Testis (tissue), 3 donors: ENCODE results near the gene CTBP2. TPM values are rescaled to one million over a fixed set of nuclear protein-coding genes. Genes with fewer than 3 reads are reported as not detected.
A peak's percentile ranks its signal among the peaks of the same experiment; 100 is the strongest.

Experiments used
- DNase-seq: peaks from one replicate; pipeline ENCODE4 v3.0.0-alpha.2; 2019
- H3K27ac ChIP-seq, 2 donors: fragments of 200-600 bp; sonication (generic); one replicate each; pipeline ENCODE4 v1.5.1; 2019
- H3K27me3 ChIP-seq: fragments of 200-600 bp; sonication (generic); one replicate; pipeline ENCODE4 v1.5.1; 2019
- H3K36me3 ChIP-seq: fragments of 200-600 bp; sonication (generic); one replicate; pipeline ENCODE4 v1.5.1; 2017; ENCODE audit warnings: low read depth; ENCODE audit errors: missing control alignments
- H3K4me1 ChIP-seq: fragments of 200-600 bp; sonication (generic); one replicate; pipeline ENCODE4 v1.5.1; 2019
- H3K4me3 ChIP-seq, 2 donors: fragments of 200-600 bp; sonication (generic); one replicate each; pipeline ENCODE4 v1.5.1; 2017 to 2019
- H3K9me3 ChIP-seq: fragments of 200-600 bp; sonication (generic); one replicate; pipeline ENCODE4 v1.5.1; 2017
- CTCF ChIP-seq, 3 experiments: fragments of 450-650 bp in 2 of 3; fragments of 200-600 bp in 1 of 3; sonication (generic) in 1 of 3; IDR thresholded peaks; one replicate each; pipeline ENCODE4 v1.5.1; 2016 to 2019; ENCODE audit warnings: antibody characterized with exemption in 3 of 3, mild to moderate bottlenecking in 2 of 3, moderate library complexity in 1 of 3
- POLR2A ChIP-seq: fragments of 450-650 bp; IDR thresholded peaks from one replicate; pipeline ENCODE4 v1.6.1; 2017; ENCODE audit warnings: antibody characterized with exemption, mild to moderate bottlenecking, moderate library complexity
- WGBS, 2 donors: methylation state at CpG; one replicate each; pipeline ENCODE4 v1.1.5; 2018; 5-methylcytosine and 5-hydroxymethylcytosine counted together
- intact Hi-C: fragments of 100-400 bp; cut with DNase I; formaldehyde crosslinking; loops from one replicate; pipeline ENCODE4 v1.15.1; 2023; ENCODE audit warnings: low total_unique reads
- polyA plus RNA-seq: library from polyadenylated mRNA; stranded (reverse); fragments of 350-450 nt; fragmentation: Illumina TruSeq; extraction: RNeasy Lipid Tissue Mini Kit (QIAGEN cat#74804); gene quantifications from one replicate; pipeline ENCODE4 v1.2.3, GENCODE V29; 2014; ENCODE audit warnings: low read depth, low replicate concordance; ENCODE audit not compliant: insufficient read depth
- total RNA-seq, 2 donors: library from RNA; depleted of rRNA; stranded (reverse); fragments of >200 nt; gene quantifications; one replicate each; pipeline ENCODE4 v1.2.3, GENCODE V29; 2016

The CTBP2 gene
- total and polyA plus RNA-seq, 3 donors from 2014 or later = 44.7 to 79.5 (median 52.4) TPM

- WGBS, 2 donors = 71 to 84% methylated on average over 12 of the region's 12 CpGs
- Histone ChIP-seq H3K36me3 (no peaks in the 10 kb centered on the region), H3K9me3 (no peaks in the 10 kb centered on the region), H3K27ac (no peak overlapping the region), H3K4me1 (no peaks in the 10 kb centered on the region), H3K4me3 (no peak overlapping the region), H3K27me3 (no peaks in the 10 kb centered on the region)
- intact Hi-C loops = no loop called here
- no peak for DNase-seq
- TF ChIP-seq CTCF (IDR thresholded peaks at IDR 0.05) = no peak
- no peak for TF ChIP-seq POLR2A
These were observed 32.3 kb upstream of the CTBP2 start for GRCh38 chr10:125192620-125193019.

GRCh38 chr10:125192005-125192404 lies 31.6 kb upstream of the CTBP2 start:
- H3K27me3 ChIP-seq = no peaks in the 10 kb centered on the region
- H3K4me3 ChIP-seq = no peak overlapping the region
- TF ChIP-seq POLR2A (no peak), CTCF (IDR thresholded peaks at IDR 0.05) (no peak)
- WGBS, 2 donors = 83 to 84% methylated on average over 9 of the region's 9 CpGs
- no peaks in the 10 kb centered on the region for H3K9me3 ChIP-seq
- no peaks in the 10 kb centered on the region for H3K36me3 ChIP-seq
- DNase-seq = peak; percentile 24
- H3K27ac ChIP-seq = no peak overlapping the region
- peaks cover 6% of the 10 kb centered on the region for H3K4me1 ChIP-seq
- intact Hi-C loops = no loop called here

GRCh38 chr10:125190946-125191345 lies 30.6 kb upstream of the CTBP2 start:
- no peak for DNase-seq
- Histone ChIP-seq H3K4me3 (no peak overlapping the region), H3K36me3 (no peaks in the 10 kb centered on the region), H3K4me1 (peaks cover 11% of the 10 kb centered on the region), H3K27ac (no peak overlapping the region), H3K9me3 (no peaks in the 10 kb centered on the region), H3K27me3 (no peaks in the 10 kb centered on the region)
- intact Hi-C loops = no loop called here
- WGBS, 2 donors = 89 to 91% methylated on average over 5 to 8 of the region's 8 CpGs
- TF ChIP-seq POLR2A (no peak), CTCF (IDR thresholded peaks at IDR 0.05) (no peak)

GRCh38 chr10:125190414-125190813 lies 30.1 kb upstream of the CTBP2 start:
- H3K4me1 ChIP-seq = peaks cover 11% of the 10 kb centered on the region
- no peak overlapping the region for H3K4me3 ChIP-seq
- intact Hi-C loops = no loop called here
- TF ChIP-seq CTCF (IDR thresholded peaks at IDR 0.05) (no peak), POLR2A (no peak)
- DNase-seq = no peak
- no peaks in the 10 kb centered on the region for H3K27me3 ChIP-seq
- no peaks in the 10 kb centered on the region for H3K9me3 ChIP-seq
- no peaks in the 10 kb centered on the region for H3K36me3 ChIP-seq
- 84 to 87% methylated on average over 6 of the region's 6 CpGs for WGBS, 2 donors
- no peak overlapping the region for H3K27ac ChIP-seq

GRCh38 chr10:125189162-125189561 lies 28.8 kb upstream of the CTBP2 start:
- no peaks in the 10 kb centered on the region for H3K9me3 ChIP-seq
- H3K27me3 ChIP-seq = no peaks in the 10 kb centered on the region
- 88 to 93% methylated on average over 8 of the region's 8 CpGs for WGBS, 2 donors
- H3K4me1 ChIP-seq = peaks cover 11% of the 10 kb centered on the region
- H3K36me3 ChIP-seq = no peaks in the 10 kb centered on the region
- TF ChIP-seq POLR2A (no peak), CTCF (IDR thresholded peaks at IDR 0.05) (no peak)
- H3K27ac ChIP-seq = no peak overlapping the region
- no peak overlapping the region for H3K4me3 ChIP-seq
- intact Hi-C loops = no loop called here
- no peak for DNase-seq
